H1 (cell line): ENCODE measurements around the gene PRR16. TPM values are rescaled to one million over a fixed set of nuclear protein-coding genes. Genes with fewer than 3 reads are reported as not detected.
"Not testable (repeated sequence)": the region's sequence is repeated elsewhere in the genome, so short reads cannot be mapped to it uniquely, and the experiment has no call there.

Experiments
- CTCF ChIA-PET: fragments of 300-600 bp; sonication (Branson Sonifier 250); formaldehyde crosslinking; loops from one replicate; lab custom pipeline; 2021; ENCODE audit not compliant: partially characterized antibody; lab: Charles Lee
- POLR2A ChIA-PET: fragments of 300-600 bp; sonication (Branson Sonifier 250); formaldehyde crosslinking; loops from one replicate; lab custom pipeline; 2021; ENCODE audit warnings: inconsistent platforms; ENCODE audit not compliant: partially characterized antibody; lab: Charles Lee
- DNase-seq, 2 experiments: peaks; one replicate each; pipeline versions ENCODE4 v3.0.0 to v3.0.0-alpha.2; 2010 to 2022; ENCODE audit warnings: low spot score in 2 of 2, low read depth in 1 of 2, mixed read lengths in 1 of 2
- FAIRE-seq: peaks from 2 replicates; lab custom pipeline; 2011; peaks lifted over from hg19 to GRCh38; lab: Jason Lieb, UNC
- H2AFZ ChIP-seq: 2 replicates; pipeline ENCODE4 v1.8.1; 2012; ENCODE audit warnings: low read length, inconsistent platforms
- H2AK5ac ChIP-seq: 2 replicates; pipeline ENCODE4 v1.6.1; 2013; ENCODE audit warnings: low read depth, low read length
- H2BK120ac ChIP-seq: replicated peaks from 2 replicates; pipeline ENCODE3; 2013; ENCODE audit warnings: low read depth, low read length, inconsistent platforms
- H2BK12ac ChIP-seq: 2 replicates; pipeline ENCODE4 v1.6.1; 2013; ENCODE audit warnings: low read depth, low read length
- H2BK15ac ChIP-seq: 2 replicates; pipeline ENCODE4 v1.6.1; 2013; ENCODE audit warnings: low read length
- H2BK20ac ChIP-seq: 2 replicates; pipeline ENCODE4 v1.6.1; 2013; ENCODE audit warnings: low read length
- H2BK5ac ChIP-seq: 2 replicates; pipeline ENCODE4 v1.6.1; 2013; ENCODE audit warnings: low read depth, low read length
- H3K14ac ChIP-seq: 2 replicates; pipeline ENCODE4 v1.6.1; 2013; ENCODE audit warnings: inconsistent platforms; ENCODE audit not compliant: insufficient read length
- H3K18ac ChIP-seq: 2 replicates; pipeline ENCODE4 v1.6.1; 2013; ENCODE audit warnings: low read length; ENCODE audit errors: extremely low read depth
- H3K23ac ChIP-seq: 2 replicates; pipeline ENCODE4 v1.6.1; 2013; ENCODE audit warnings: inconsistent platforms; ENCODE audit not compliant: insufficient read length
- H3K23me2 ChIP-seq: 2 replicates; pipeline ENCODE4 v1.6.1; 2013; ENCODE audit warnings: low read depth, low read length
- H3K27ac ChIP-seq: 2 replicates; pipeline ENCODE4 v1.6.1; 2011; ENCODE audit warnings: low read depth, low read length, inconsistent platforms
- H3K27me3 ChIP-seq, 4 experiments: replicated peaks in 1 of 4; 1 replicate in 1 of 4; 2 replicates in 3 of 4; pipeline versions ENCODE4 v1.6.1 to v1.8.1; 2011 to 2013; ENCODE audit warnings: low read length in 3 of 4, mild to moderate bottlenecking in 3 of 4, inconsistent platforms in 2 of 4, mixed read lengths in 2 of 4, moderate library complexity in 1 of 4; ENCODE audit not compliant: control insufficient read depth in 3 of 4, insufficient read depth in 3 of 4; ENCODE audit errors: extremely low read depth in 1 of 4
- H3K36me3 ChIP-seq, 4 experiments: 2 replicates each; pipeline versions ENCODE4 v1.6.1 to v1.8.1; 2011 to 2013; ENCODE audit warnings: mild to moderate bottlenecking in 4 of 4, low read length in 3 of 4, moderate library complexity in 2 of 4, control low read depth in 1 of 4, inconsistent platforms in 1 of 4; ENCODE audit not compliant: insufficient read depth in 4 of 4, control insufficient read depth in 2 of 4
- H3K4ac ChIP-seq: replicated peaks from 2 replicates; pipeline ENCODE3; 2013; ENCODE audit warnings: low read length, low read depth, mixed read lengths, inconsistent platforms; ENCODE audit not compliant: insufficient read length
- H3K4me1 ChIP-seq, 4 experiments: replicated peaks in 1 of 4; 1 replicate in 1 of 4; 2 replicates in 3 of 4; pipeline versions ENCODE4 v1.6.1 to v1.8.1; 2011 to 2013; ENCODE audit warnings: low read length in 3 of 4, inconsistent platforms in 2 of 4, mixed read lengths in 1 of 4; ENCODE audit not compliant: insufficient read depth in 4 of 4, control insufficient read depth in 3 of 4
- H3K4me2 ChIP-seq, 2 experiments: 2 replicates each; pipeline versions ENCODE4 v1.6.1 to v1.8.1; 2011 to 2013; ENCODE audit warnings: low read depth in 2 of 2, low read length in 2 of 2, control low read depth in 1 of 2, inconsistent platforms in 1 of 2, mild to moderate bottlenecking in 1 of 2; ENCODE audit not compliant: insufficient read depth in 1 of 2
- H3K4me3 ChIP-seq, 4 experiments: fragments of 200-600, 300-600 bp in 1 of 4; sonication (generic), shearing (Covaris generic), sonication (Bioruptor Twin) in 1 of 4; 2 replicates each; pipeline versions ENCODE4 v1.5.1 to v1.8.1; 2011 to 2016; ENCODE audit warnings: low read length in 4 of 4, low read depth in 3 of 4, control low read depth in 2 of 4, inconsistent platforms in 2 of 4, mild to moderate bottlenecking in 2 of 4, mixed read lengths in 1 of 4, moderate library complexity in 1 of 4; ENCODE audit not compliant: insufficient read depth in 2 of 4; ENCODE audit errors: extremely low read depth in 1 of 4
- H3K56ac ChIP-seq: replicated peaks from 2 replicates; pipeline ENCODE3; 2013; ENCODE audit warnings: low read depth, mild to moderate bottlenecking, mixed read lengths, low read length, inconsistent platforms; ENCODE audit not compliant: insufficient read length
- H3K79me1 ChIP-seq: 2 replicates; pipeline ENCODE4 v1.6.1; 2013; ENCODE audit warnings: low read depth, low read length, control low read depth
- H3K79me2 ChIP-seq, 2 experiments: 2 replicates each; pipeline versions ENCODE4 v1.6.1 to v1.8.1; 2012 to 2013; ENCODE audit warnings: low read length in 2 of 2, mild to moderate bottlenecking in 2 of 2, inconsistent platforms in 1 of 2; ENCODE audit not compliant: insufficient read depth in 2 of 2, control insufficient read depth in 1 of 2
- H3K9ac ChIP-seq, 4 experiments: replicated peaks in 1 of 4; 1 replicate in 1 of 4; 2 replicates in 3 of 4; pipeline versions ENCODE4 v1.6.1 to v1.8.1; 2011 to 2013; ENCODE audit warnings: low read depth in 3 of 4, low read length in 3 of 4, control low read depth in 2 of 4, mild to moderate bottlenecking in 2 of 4, moderate library complexity in 2 of 4, inconsistent platforms in 1 of 4; ENCODE audit errors: extremely low read depth in 1 of 4
- H3K9me3 ChIP-seq, 2 experiments: 2 replicates each; pipeline versions ENCODE4 v1.6.1 to v1.8.1; 2012 to 2013; ENCODE audit warnings: mild to moderate bottlenecking in 2 of 2, moderate library complexity in 2 of 2, control low read depth in 1 of 2, inconsistent platforms in 1 of 2, low read depth in 1 of 2, low read length in 1 of 2, mixed read lengths in 1 of 2; ENCODE audit not compliant: insufficient read depth in 2 of 2
- H4K20me1 ChIP-seq, 2 experiments: replicated peaks in 1 of 2; 2 replicates each; pipeline versions ENCODE3 to v1.8.1; 2011 to 2013; ENCODE audit warnings: inconsistent platforms in 2 of 2, low read length in 2 of 2, mild to moderate bottlenecking in 1 of 2; ENCODE audit not compliant: insufficient read depth in 2 of 2, control insufficient read depth in 1 of 2
- H4K5ac ChIP-seq: 2 replicates; pipeline ENCODE4 v1.6.1; 2013; ENCODE audit warnings: low read length, low read depth, mixed read lengths, inconsistent platforms; ENCODE audit not compliant: insufficient read length
- H4K8ac ChIP-seq: 2 replicates; pipeline ENCODE4 v1.8.0; 2013; ENCODE audit warnings: mild to moderate bottlenecking, moderate library complexity, low read length, inconsistent platforms; ENCODE audit not compliant: insufficient read depth; ENCODE audit errors: extremely low read depth
- H4K91ac ChIP-seq: replicated peaks from 2 replicates; pipeline ENCODE3; 2013; ENCODE audit warnings: low read length, mixed read lengths, inconsistent platforms; ENCODE audit not compliant: insufficient read length
- POLR2A ChIP-seq, 2 experiments: IDR thresholded peaks; 1 replicate in 1 of 2; 2 replicates in 1 of 2; pipeline ENCODE4 v1.6.1; 2011; ENCODE audit warnings: low read depth in 2 of 2, low read length in 2 of 2, mild to moderate bottlenecking in 2 of 2; ENCODE audit errors: control extremely low read depth in 1 of 2
- POLR2AphosphoS5 ChIP-seq: IDR thresholded peaks from 2 replicates; pipeline ENCODE4 v1.6.1; 2011; ENCODE audit warnings: low read depth, low read length
- TAF1 ChIP-seq: IDR thresholded peaks from 2 replicates; pipeline ENCODE4 v1.6.1; 2011; ENCODE audit warnings: mild to moderate bottlenecking, low read depth, low read length
- TEAD4 ChIP-seq: IDR thresholded peaks from 2 replicates; pipeline ENCODE4 v1.6.1; 2012; ENCODE audit warnings: low read depth, low read length, inconsistent platforms, mixed read lengths
- WGBS, 2 experiments: shearing (Covaris generic) in 1 of 2; methylation state at CpG; one replicate each; pipeline versions ENCODE4 v1.1.6 to v1.1.7; 2013 to 2015; ENCODE audit warnings: low lambda C conversion rate in 2 of 2, mixed read lengths in 2 of 2, inconsistent platforms in 1 of 2, low coverage in 1 of 2, missing lambda C conversion rate in 1 of 2; ENCODE audit not compliant: insufficient replicate concordance in 2 of 2, insufficient coverage in 1 of 2, insufficient read length in 1 of 2; ENCODE audit errors: extremely low coverage in 1 of 2, missing lambda C conversion rate in 1 of 2; 5-methylcytosine and 5-hydroxymethylcytosine counted together
- polyA plus RNA-seq, 7 experiments: library from polyadenylated mRNA; depleted of rRNA in 3 of 7; stranded (reverse) in 5 of 7; unstranded in 2 of 7; fragments of >200 nt in 5 of 7; fragments of 200-250 nt in 2 of 7; gene quantifications; 1 replicate in 5 of 7; 2 replicates in 1 of 7; 4 replicates in 1 of 7; pipeline versions ENCODE4 v1.2.1 to v1.2.3, GENCODE V29; 2011 to 2013; ENCODE audit warnings: missing spikeins in 2 of 7, mixed read lengths in 2 of 7
- total RNA-seq: library from RNA; stranded (reverse); fragmentation: NEBNext Ultra II Directional; extraction: Animal tissue kit (Norgen Biotek cat#: 25700); gene quantifications from 2 replicates; pipeline ENCODE4 v1.2.1, GENCODE V29; 2021

The PRR16 gene
- total and polyA plus RNA-seq, 2 of the 8 experiments (the other 6 are each of a cell fraction or from before 2014, with no cell fraction given), result 0.73 to 1.6 TPM

DNA sequence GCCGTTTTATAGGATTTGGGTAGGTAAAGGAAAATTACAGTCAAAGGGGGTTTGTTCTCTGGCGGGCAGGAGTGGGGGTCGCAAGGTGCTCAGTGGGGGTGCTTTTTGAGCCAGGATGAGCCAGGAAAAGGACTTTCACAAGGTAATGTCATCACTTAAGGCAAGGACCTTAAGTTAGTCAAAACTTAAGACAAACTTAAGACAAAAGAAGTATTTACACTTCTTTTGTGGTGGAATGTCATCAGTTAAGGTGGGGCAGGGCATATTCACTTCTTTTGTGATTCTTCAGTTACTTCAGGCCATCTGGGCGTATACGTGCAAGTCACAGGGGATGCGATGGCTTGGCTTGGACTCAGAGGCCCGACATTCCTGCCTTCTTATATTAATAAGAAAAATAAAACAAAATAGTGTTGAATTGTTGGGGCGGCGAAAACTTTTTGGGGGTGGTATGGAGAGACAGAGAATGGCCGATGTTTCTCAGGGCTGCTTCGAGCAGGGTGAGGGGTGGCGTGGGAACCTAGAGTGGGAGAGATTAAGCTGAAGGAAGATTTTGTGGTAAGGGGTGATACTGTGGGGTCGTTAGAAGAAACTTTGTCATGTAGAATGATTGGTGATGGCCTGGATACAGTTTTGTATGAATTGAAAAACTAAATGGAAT is 233.7 kb downstream of the PRR16 start:
- POLR2A ChIA-PET, result interaction anchor here (0.7 to 2.7 kb wide), 3 partner anchors 9 to 108 kb away, joined by 3 to 10 read pairs (median 3); no protein-coding TSS in a partner anchor
- Histone ChIP-seq H3K79me2 (peaks cover 0 to 33% of the 10 kb centered on the region in 2 experiments; a peak in 2 of 4 replicates), H4K5ac (peak overlapping the region; percentile 93), H2BK5ac (peak overlapping the region; percentile 78), H3K4me2 (peak overlapping the region; percentile 33 to 91), H3K27ac (peak overlapping the region; percentile 63; the same call in 1 of the 2 replicates), H3K18ac (peak overlapping the region; percentile 87; the same call in 1 of the 2 replicates), H3K4me3 (peak overlapping the region in 2 of 4 experiments; percentile 10 to 51; a peak in 3 of 8 replicates), H3K36me3 (peaks cover 0 to 38% (median 4%) of the 10 kb centered on the region in 4 experiments; a peak in 3 of 8 replicates)
- H3K27me3 ChIP-seq, FAIRE-seq, H4K8ac ChIP-seq, H3K4me1 ChIP-seq, H2BK20ac ChIP-seq, H3K9ac ChIP-seq, H2AFZ ChIP-seq, H3K79me1 ChIP-seq, CTCF ChIA-PET, H4K91ac ChIP-seq, H4K20me1 ChIP-seq, DNase-seq, H3K14ac ChIP-seq, H3K23ac ChIP-seq, H3K4ac ChIP-seq, H2AK5ac ChIP-seq, H2BK12ac ChIP-seq, H3K9me3 ChIP-seq, H3K56ac ChIP-seq, H2BK120ac ChIP-seq, H3K23me2 ChIP-seq, H2BK15ac ChIP-seq: not testable (repeated sequence)
- WGBS, 2 experiments, result 12% methylated on average over 10 of the region's 13 CpGs; no CpG with 5 or more reads in 1 of the 2 experiments
- TF ChIP-seq TAF1 (0 out of 2 replicates have a peak, but pooled peaks have one; percentile 19), POLR2A (IDR thresholded peaks at IDR 0.05; ENCODE audit: control extremely low read depth in 1 of 2, low read depth in 2 of 2, low read length in 2 of 2) (peak in 1 of 2 experiments; percentile 44; a peak in 2 of 3 replicates), TEAD4 (0 out of 2 replicates have a peak, but pooled peaks have one; percentile 57), POLR2AphosphoS5 (peak; percentile 18)
